Small intestine (tissue), 7 donors: ENCODE results near the gene LAD1. TPM values are rescaled to one million over a fixed set of nuclear protein-coding genes. Genes with fewer than 3 reads are reported as not detected.

Experiments used
- DNase-seq, 2 donors: peaks; one replicate each; pipeline versions ENCODE4 v3.0.0 to v3.0.0-alpha.2; 2013
- FAIRE-seq: peaks from 2 replicates; lab custom pipeline; 2012; peaks lifted over from hg19 to GRCh38; lab: Jason Lieb, UNC
- H3K27ac ChIP-seq, 3 donors: one replicate each; pipeline ENCODE4 v1.5.1; 2013; ENCODE audit warnings: low read length in 2 of 3, mild to moderate bottlenecking in 2 of 3, control low read depth in 1 of 3, inconsistent platforms in 1 of 3, low read depth in 1 of 3, moderate library complexity in 1 of 3
- H3K27me3 ChIP-seq, 3 donors: one replicate each; pipeline ENCODE4 v1.6.1; 2013; ENCODE audit warnings: low read length in 3 of 3, inconsistent platforms in 1 of 3; ENCODE audit not compliant: control insufficient read depth in 3 of 3, insufficient read depth in 3 of 3
- H3K36me3 ChIP-seq, 3 donors: one replicate each; pipeline ENCODE4 v1.6.1; 2013; ENCODE audit warnings: low read length in 3 of 3, inconsistent platforms in 1 of 3, low read depth in 1 of 3, mild to moderate bottlenecking in 1 of 3, moderate library complexity in 1 of 3; ENCODE audit not compliant: control insufficient read depth in 3 of 3, insufficient read depth in 2 of 3
- H3K4me1 ChIP-seq, 3 donors: one replicate each; pipeline ENCODE4 v1.6.1; 2013; ENCODE audit warnings: low read length in 2 of 3, inconsistent platforms in 1 of 3, low read depth in 1 of 3, mild to moderate bottlenecking in 1 of 3, moderate library complexity in 1 of 3; ENCODE audit not compliant: control insufficient read depth in 3 of 3, insufficient read depth in 2 of 3
- H3K4me3 ChIP-seq, 3 donors: one replicate each; pipeline ENCODE4 v1.5.1; 2013; ENCODE audit warnings: low read length in 3 of 3, control low read depth in 1 of 3, inconsistent platforms in 1 of 3, low read depth in 1 of 3, mild to moderate bottlenecking in 1 of 3, moderate library complexity in 1 of 3
- H3K9me3 ChIP-seq, 2 donors: one replicate each; pipeline ENCODE4 v1.6.1; 2013; ENCODE audit warnings: low read depth in 1 of 2, low read length in 1 of 2; ENCODE audit not compliant: control insufficient read depth in 2 of 2, insufficient read depth in 1 of 2
- WGBS, 3 donors: extraction: QIAGEN DNeasy Blood & Tissue Kit; methylation state at CpG; one replicate each; pipeline ENCODE4 v1.1.7; 2013; 5-methylcytosine and 5-hydroxymethylcytosine counted together
- polyA plus RNA-seq, 4 donors: library from polyadenylated mRNA; stranded (reverse) in 3 of 4; unstranded in 1 of 4; fragments of 200-250 nt in 3 of 4; fragments of 120-200 nt in 1 of 4; gene quantifications; one replicate each; pipeline versions ENCODE4 v1.2.1 to v1.2.3, GENCODE V29; 2013
- donor health status: healthy with polysubstance abuse.
- donor health status: control.
- donor health status: control.
- donor health status: Bipolar disorder and iron deficiency.
- donor health status: healthy.

LAD1 gene
- polyA plus RNA-seq, 4 donors: 108 to 138 (median 131) TPM

DNA sequence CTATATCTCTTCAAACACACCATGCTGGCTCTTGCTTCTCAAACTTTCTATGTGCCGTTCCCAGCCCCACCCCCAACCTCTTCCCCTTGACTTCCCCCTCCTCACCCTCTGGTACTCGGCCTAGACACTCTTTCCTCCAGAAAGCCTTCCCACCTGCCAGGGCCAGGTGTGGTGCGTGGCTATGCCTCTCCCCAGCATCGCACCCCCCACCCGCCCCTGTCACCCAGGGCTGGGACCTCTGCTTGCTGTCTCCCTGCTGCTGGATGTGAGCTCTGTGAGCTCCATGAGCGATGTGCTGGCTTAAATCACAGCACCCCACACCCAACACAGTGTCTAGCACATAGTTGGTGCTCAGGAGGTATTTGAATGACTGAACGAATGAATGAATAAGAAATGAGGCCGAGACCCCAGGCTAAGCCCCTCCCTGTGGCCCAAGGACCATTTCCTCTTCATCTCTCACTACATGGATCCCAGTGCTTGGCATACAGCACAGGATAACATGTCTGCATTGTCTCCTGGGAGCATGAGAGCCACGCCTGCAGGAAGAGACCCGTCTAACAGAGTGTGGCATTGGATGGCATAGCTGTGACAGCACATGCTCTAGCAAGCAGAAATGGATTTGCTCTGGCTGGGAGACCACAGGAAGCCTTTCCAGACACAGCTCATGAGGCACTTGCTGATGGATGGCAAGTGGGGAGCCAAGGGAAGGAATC is 41.3 kb downstream of the LAD1 start:
- no peaks in the 10 kb centered on the region for H3K9me3 ChIP-seq
- H3K4me1 ChIP-seq: no peaks in the 10 kb centered on the region
- H3K4me3 ChIP-seq: no peak overlapping the region
- 74 to 78% (median 75%) methylated on average over 10 of the region's 10 CpGs for WGBS, 3 donors
- FAIRE-seq (no peak), DNase-seq (no peak)
- H3K27me3 ChIP-seq: peaks cover 0 to 14% (median 0%) of the 10 kb centered on the region in 3 donors
- H3K36me3 ChIP-seq: no peaks in the 10 kb centered on the region
- no peak overlapping the region for H3K27ac ChIP-seq

DNA sequence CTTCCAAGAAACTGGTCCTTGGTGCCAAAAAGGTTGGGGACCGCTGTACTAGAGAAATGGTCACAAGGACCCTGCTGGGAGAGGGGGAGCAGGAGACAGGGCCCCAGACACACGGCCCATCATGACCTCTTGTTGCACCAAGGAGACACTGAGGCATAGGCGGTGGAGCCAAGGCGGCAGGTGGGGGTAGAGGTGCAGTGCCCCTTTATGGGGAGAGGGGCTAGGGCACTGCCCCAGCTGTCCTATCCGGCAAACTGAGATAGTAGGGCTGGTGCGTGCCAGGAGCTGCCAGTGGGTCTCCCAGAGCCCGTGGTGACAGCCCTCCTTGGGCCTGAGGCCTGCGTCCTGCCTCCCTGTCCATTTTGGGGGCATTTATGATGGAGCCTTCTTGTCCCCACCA is 41.9 kb downstream of the LAD1 start:
- H3K4me1 ChIP-seq: no peaks in the 10 kb centered on the region
- H3K9me3 ChIP-seq: no peaks in the 10 kb centered on the region
- DNase-seq (no peak), FAIRE-seq (no peak)
- 85 to 94% (median 91%) methylated on average over 7 to 8 of the region's 8 CpGs for WGBS, 3 donors
- no peak overlapping the region for H3K27ac ChIP-seq
- peaks cover 0 to 12% (median 0%) of the 10 kb centered on the region in 3 donors for H3K27me3 ChIP-seq
- no peak overlapping the region for H3K4me3 ChIP-seq
- no peaks in the 10 kb centered on the region for H3K36me3 ChIP-seq

DNA sequence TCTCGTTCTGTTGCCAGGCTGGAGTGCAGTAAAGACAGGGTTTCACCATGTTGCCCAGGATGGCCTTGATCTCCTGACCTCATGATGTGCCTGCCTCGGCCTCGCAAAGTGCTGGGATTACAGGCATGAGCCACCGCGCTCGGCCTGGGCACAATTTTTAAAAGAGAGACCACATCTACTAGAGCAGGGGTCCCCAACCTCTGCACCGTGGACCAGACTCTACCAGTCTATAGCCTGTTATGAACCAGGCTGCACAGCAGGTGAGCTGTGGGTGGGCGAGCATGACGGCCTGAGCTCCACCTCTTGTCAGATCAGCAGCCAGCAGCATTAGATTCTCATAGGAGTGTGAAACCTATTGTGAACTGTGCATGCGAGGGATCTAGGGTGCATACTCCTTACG is 42.4 kb downstream of the LAD1 start:
- no peaks in the 10 kb centered on the region for H3K4me1 ChIP-seq
- H3K36me3 ChIP-seq: no peaks in the 10 kb centered on the region
- FAIRE-seq (no peak), DNase-seq (no peak)
- no peak overlapping the region for H3K4me3 ChIP-seq
- no peaks in the 10 kb centered on the region for H3K9me3 ChIP-seq
- WGBS, 3 donors: 76 to 90% (median 86%) methylated on average over 11 of the region's 11 CpGs
- H3K27me3 ChIP-seq: peaks cover 0 to 7% (median 0%) of the 10 kb centered on the region in 3 donors
- H3K27ac ChIP-seq: no peak overlapping the region

DNA sequence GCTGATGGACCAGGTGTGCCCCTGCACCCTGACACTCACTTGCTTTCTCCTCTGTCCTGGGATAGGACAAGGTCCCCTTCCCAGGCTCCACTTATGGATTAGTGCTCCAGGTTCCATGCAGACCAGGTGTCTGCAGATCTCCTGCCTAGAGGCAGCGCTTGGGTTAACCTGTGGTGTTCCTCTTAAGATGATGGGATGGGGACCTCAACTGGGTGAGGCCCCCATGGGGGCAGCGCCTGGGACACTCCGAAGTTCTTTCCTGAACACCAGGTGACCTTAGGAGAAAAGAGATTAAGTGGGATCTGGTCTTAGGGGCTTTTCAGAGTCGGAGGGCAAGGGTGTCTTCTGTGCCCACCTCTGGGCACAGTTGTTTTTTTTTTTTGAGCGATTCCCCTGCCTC is 42.9 kb downstream of the LAD1 start:
- WGBS, 3 donors: 87 to 90% (median 89%) methylated on average over 5 of the region's 5 CpGs
- no peak for DNase-seq
- H3K4me3 ChIP-seq: no peak overlapping the region

DNA sequence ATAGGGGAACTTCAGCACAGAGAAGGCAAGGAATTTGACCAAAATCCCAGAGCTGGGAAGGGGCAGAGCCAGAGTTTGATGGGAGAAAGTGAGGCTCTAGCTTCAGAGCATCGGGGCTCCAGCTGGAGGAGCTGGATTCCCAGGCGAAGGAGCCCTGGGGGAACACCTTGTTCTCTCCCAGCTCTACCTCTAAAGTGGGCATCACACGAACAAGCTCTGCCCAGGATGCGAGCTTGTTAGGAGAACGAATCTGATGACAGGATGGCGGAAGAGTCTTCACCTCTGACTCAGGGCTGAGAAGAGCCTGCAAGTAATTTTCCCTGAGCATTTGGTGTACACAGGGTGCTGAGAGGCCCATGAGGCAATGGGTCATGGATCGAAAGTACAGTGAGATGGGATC is 43.7 kb downstream of the LAD1 start:
- 84 to 95% (median 86%) methylated on average over 7 of the region's 7 CpGs for WGBS, 3 donors
- Histone ChIP-seq H3K27me3 (peaks cover 0 to 7% (median 0%) of the 10 kb centered on the region in 3 donors), H3K4me1 (no peaks in the 10 kb centered on the region), H3K36me3 (no peaks in the 10 kb centered on the region), H3K9me3 (no peaks in the 10 kb centered on the region), H3K4me3 (no peak overlapping the region), H3K27ac (no peak overlapping the region)
- no peak for FAIRE-seq
- no peak for DNase-seq

More for the DNA sequence above, 42.9 kb downstream of the LAD1 start:
- peaks cover 0 to 7% (median 0%) of the 10 kb centered on the region in 3 donors for H3K27me3 ChIP-seq
- no peak for FAIRE-seq
- no peak overlapping the region for H3K27ac ChIP-seq
- no peaks in the 10 kb centered on the region for H3K4me1 ChIP-seq
- H3K9me3 ChIP-seq: no peaks in the 10 kb centered on the region
- no peaks in the 10 kb centered on the region for H3K36me3 ChIP-seq

DNA sequence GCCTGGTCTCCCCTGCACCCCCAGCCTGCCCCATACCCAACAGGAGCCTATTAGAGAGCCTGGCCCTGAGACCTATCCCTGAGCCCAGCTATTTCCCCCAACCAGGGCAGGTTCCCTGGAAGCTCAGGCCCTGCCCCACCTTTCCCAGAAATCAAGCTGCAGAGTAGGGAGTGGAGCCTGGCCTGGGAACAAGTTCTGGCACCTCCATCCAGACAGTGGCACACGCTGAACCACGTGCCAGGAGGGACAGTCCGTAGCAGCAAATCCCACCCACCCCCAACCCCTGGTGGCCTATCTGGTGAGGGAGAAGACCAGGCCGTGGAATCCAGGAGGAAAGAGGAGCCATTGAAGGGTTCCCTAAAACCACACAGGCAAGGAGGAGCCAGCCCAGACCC is 44.2 kb downstream of the LAD1 start:
- Histone ChIP-seq H3K9me3 (no peaks in the 10 kb centered on the region), H3K27ac (no peak overlapping the region), H3K36me3 (no peaks in the 10 kb centered on the region), H3K4me1 (no peaks in the 10 kb centered on the region), H3K4me3 (no peak overlapping the region), H3K27me3 (peaks cover 0 to 7% (median 0%) of the 10 kb centered on the region in 3 donors)
- 48 to 55% (median 49%) methylated on average over 4 of the region's 4 CpGs for WGBS, 3 donors
- FAIRE-seq (no peak), DNase-seq (no peak)

DNA sequence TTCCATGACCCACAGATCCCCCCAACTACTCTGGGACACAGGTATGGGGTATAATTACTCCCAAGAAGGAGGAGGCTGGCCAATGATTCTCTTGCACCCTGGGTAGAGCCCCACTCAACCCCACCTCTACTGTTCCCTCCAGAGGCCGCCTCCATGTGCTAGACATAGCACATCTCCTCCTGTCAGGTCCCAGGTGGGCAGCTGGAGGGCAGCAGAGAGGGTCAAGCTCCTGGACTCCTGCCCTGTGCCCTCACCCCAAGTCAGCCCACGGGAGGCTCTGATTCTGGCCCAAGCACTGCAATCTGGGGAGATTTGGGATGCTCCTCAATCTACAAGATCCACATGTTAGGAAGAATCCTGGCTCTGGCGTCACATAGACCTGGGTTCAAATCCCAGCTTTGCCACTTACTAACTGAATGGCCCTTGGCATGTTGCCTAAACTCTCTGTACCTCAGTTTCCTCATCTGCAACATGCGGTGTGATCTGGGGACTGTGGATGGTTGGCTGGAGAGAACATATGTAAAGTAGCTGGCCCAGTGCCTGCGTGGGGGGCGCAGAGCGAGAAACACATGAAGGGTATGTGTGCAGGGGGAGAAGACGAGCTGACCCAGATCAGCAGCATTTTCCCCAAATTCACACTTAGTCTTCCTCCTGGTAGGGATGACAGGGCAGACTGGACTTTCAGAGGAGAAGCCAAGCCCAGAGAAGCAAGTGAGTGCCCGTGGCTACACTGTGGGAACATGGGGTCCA is 44.8 kb downstream of the LAD1 start:
- H3K27ac ChIP-seq: no peak overlapping the region
- no peak for DNase-seq
- WGBS, 3 donors: 84 to 91% (median 90%) methylated on average over 9 of the region's 9 CpGs

DNA sequence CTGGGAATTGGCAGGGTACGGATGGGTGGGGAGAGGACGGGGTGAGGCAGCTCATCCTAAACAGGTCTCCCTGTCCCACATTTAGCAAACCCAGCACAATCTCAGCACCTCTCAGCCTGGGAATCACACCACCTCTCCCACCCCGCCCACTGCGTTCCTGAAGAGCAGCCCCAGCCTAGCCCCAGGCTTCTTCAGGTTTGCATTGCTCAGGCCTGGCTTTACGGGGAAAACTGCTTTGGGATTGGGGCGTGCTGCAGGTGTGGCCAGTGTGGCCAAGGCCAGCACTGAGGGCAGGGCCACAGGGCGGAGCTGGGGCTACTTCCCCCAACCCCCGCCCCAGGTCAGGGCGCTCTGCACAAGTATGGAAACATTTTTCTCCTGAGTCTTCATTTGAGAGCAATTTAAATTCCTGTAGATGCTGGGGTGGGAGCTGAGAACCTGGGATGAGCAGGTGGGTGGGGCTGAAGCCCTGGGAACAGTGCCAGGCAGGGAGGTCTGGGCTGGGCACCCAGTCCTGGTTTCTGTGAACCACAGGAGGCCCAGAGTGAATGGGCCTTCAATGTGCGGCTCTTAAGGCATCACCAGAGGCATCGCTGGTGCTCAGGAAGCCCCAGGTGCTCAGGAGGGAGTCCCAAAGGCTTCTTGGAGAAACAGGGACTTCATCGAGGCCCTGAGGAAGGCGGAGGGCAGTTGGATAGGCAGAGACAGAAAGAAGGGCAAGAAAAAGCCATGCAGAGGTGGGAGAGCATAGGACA is 45.8 kb downstream of the LAD1 start:
- peaks cover 0 to 7% (median 0%) of the 10 kb centered on the region in 3 donors for H3K27me3 ChIP-seq
- WGBS, 3 donors: 62 to 77% (median 75%) methylated on average over 13 of the region's 13 CpGs
- H3K27ac ChIP-seq: no peak overlapping the region
- no peaks in the 10 kb centered on the region for H3K36me3 ChIP-seq
- DNase-seq (no peak), FAIRE-seq (no peak)
- no peak overlapping the region for H3K4me3 ChIP-seq
- H3K4me1 ChIP-seq: no peaks in the 10 kb centered on the region
- no peaks in the 10 kb centered on the region for H3K9me3 ChIP-seq

More for the DNA sequence above, 44.8 kb downstream of the LAD1 start:
- Histone ChIP-seq H3K36me3 (no peaks in the 10 kb centered on the region), H3K9me3 (no peaks in the 10 kb centered on the region), H3K4me3 (no peak overlapping the region), H3K27me3 (peaks cover 0 to 7% (median 0%) of the 10 kb centered on the region in 3 donors), H3K4me1 (no peaks in the 10 kb centered on the region)
- FAIRE-seq: no peak
